Heart left ventricle (tissue), 16 donors: ENCODE results near the gene CTSK. TPM values are rescaled to one million over a fixed set of nuclear protein-coding genes. Genes with fewer than 3 reads are reported as not detected.

ENCODE experiments used
- ATAC-seq, 4 donors: fragments of 200-7000 bp; cut with Tn5 transposase; one replicate each; pipeline ENCODE4 v1.9.1; 2020 to 2022; ENCODE audit warnings: moderate library complexity in 4 of 4, mild to moderate bottlenecking in 3 of 4, moderate number of reproducible peaks in 1 of 4
- DNase-seq, 5 donors: peaks; one replicate each; pipeline ENCODE4 v3.0.0-alpha.2; 2020
- H3K27ac ChIP-seq, 12 donors: fragments of 200-600 bp; sonication (generic) in 4 of 12; one replicate each; pipeline versions ENCODE4 v1.5.0 to v1.8.0; 2016 to 2022; ENCODE audit warnings: mild to moderate bottlenecking in 2 of 12
- H3K27me3 ChIP-seq, 9 donors: fragments of 200-600 bp; sonication (generic) in 2 of 9; one replicate each; pipeline versions ENCODE4 v1.5.1 to v1.8.0; 2016 to 2022; ENCODE audit warnings: mild to moderate bottlenecking in 3 of 9
- H3K36me3 ChIP-seq, 9 donors: fragments of 200-600 bp; sonication (generic) in 2 of 9; one replicate each; pipeline versions ENCODE4 v1.5.0 to v1.8.0; 2018 to 2022; ENCODE audit warnings: mild to moderate bottlenecking in 2 of 9
- H3K4me1 ChIP-seq, 12 donors: fragments of 200-600 bp; sonication (generic) in 4 of 12; one replicate each; pipeline versions ENCODE4 v1.5.0 to v1.8.0; 2016 to 2022; ENCODE audit warnings: mild to moderate bottlenecking in 3 of 12
- H3K4me3 ChIP-seq, 12 donors: fragments of 200-600 bp; sonication (generic) in 4 of 12; one replicate each; pipeline versions ENCODE4 v1.5.0 to v1.8.0; 2017 to 2022; ENCODE audit warnings: mild to moderate bottlenecking in 9 of 12, moderate library complexity in 4 of 12
- H3K9me3 ChIP-seq, 12 donors: fragments of 200-600 bp; sonication (generic) in 4 of 12; one replicate each; pipeline versions ENCODE4 v1.5.0 to v1.8.0; 2016 to 2022; ENCODE audit warnings: mild to moderate bottlenecking in 1 of 12
- CTCF ChIP-seq, 12 donors: fragments of 200-600 bp; sonication (generic) in 4 of 12; IDR thresholded peaks; one replicate each; pipeline versions ENCODE4 v1.5.0 to v1.8.0; 2018 to 2022; ENCODE audit warnings: antibody characterized with exemption in 12 of 12, mild to moderate bottlenecking in 5 of 12
- POLR2A ChIP-seq, 2 donors: fragments of 450-650 bp; IDR thresholded peaks; one replicate each; pipeline ENCODE4 v1.6.1; 2017; ENCODE audit warnings: antibody characterized with exemption in 2 of 2, mild to moderate bottlenecking in 2 of 2, moderate library complexity in 2 of 2
- WGBS, 4 donors: extraction: QIAGEN DNeasy Blood & Tissue Kit in 2 of 4; methylation state at CpG; one replicate each; pipeline versions ENCODE4 v1.1.5 to v1.1.7; 2013 to 2018; 5-methylcytosine and 5-hydroxymethylcytosine counted together
- intact Hi-C, 10 donors: fragments of 100-400 bp; cut with DNase I; formaldehyde crosslinking; loops; one replicate each; pipeline versions ENCODE4 v1.11.1 to v1.14.2; 2022
- polyA plus RNA-seq, 2 donors: library from polyadenylated mRNA; stranded (reverse); fragments of 200-250 nt; gene quantifications; one replicate each; pipeline ENCODE4 v1.2.3, GENCODE V29; 2013
- total RNA-seq, 9 donors: library from RNA; depleted of rRNA in 2 of 9; stranded (reverse); fragments of >200 nt in 2 of 9; fragmentation: NEBNext Ultra II Directional in 3 of 9; extraction: Animal tissue kit (Norgen Biotek cat#: 25700) in 3 of 9; gene quantifications; one replicate each; pipeline versions ENCODE4 v1.1.0 to v1.2.4, GENCODE V29; 2016 to 2023
- donor health status: ischemic (EF 13 %, LVEDD 7.1; RV severe dilation, severe dysfunction).
- donor health status: healthy with polysubstance abuse.
- donor health status: DM: no; HTN: yes; CAD: no.
- donor health status: DM: no; HTN: no; CAD: no.
- donor health status: ischemic (EF 25% LVEDD 6.9; RV normal size, moderate dysfunction).
- donor health status: ischemic (EF 25% LVEDD 5.7; RV mildly dilated, moderate dysfunction).
- donor health status: healthy.
- donor health status: DM: yes; HTN: yes; CAD: no.
- donor health status: ischemic (EF 35%, LVEDD 5.7; RV mildly dilated, moderate dysfunction).
- donor health status: nonischemic (EF 11% LVEDD 7.7; RV severe dilation, severe dysfunction).
- donor health status: DM: yes; HTN: yes; CAD: no.
- donor health status: PGD.
- donor health status: ischemic (EF 29% LVEDD 5.4; RV normal size, mild dysfunction).
- donor health status: nonischemic (EF 23%, LVEDD 6.1; RV moderate dilation, normal function).

CTSK gene
- total and polyA plus RNA-seq, 11 donors: 2.1 to 17.9 (median 4.5) TPM

GRCh38 chr1:150749720-150750311 is 58.2 kb downstream of the CTSK start:
- no peak for ATAC-seq
- no peaks in the 10 kb centered on the region for H3K27me3 ChIP-seq
- no peak for DNase-seq
- no peak overlapping the region for H3K4me3 ChIP-seq
- H3K36me3 ChIP-seq: peaks cover 0 to 98% (median 12%) of the 10 kb centered on the region in 9 donors
- H3K27ac ChIP-seq: no peak overlapping the region
- no peaks in the 10 kb centered on the region for H3K9me3 ChIP-seq
- no peak for TF ChIP-seq POLR2A (IDR thresholded peaks at IDR 0.05)
- TF ChIP-seq CTCF (IDR thresholded peaks at IDR 0.05): no peak
- H3K4me1 ChIP-seq: no peaks in the 10 kb centered on the region
- intact Hi-C loops: no loop called here
- 91 to 93% (median 92%) methylated on average over 8 of the region's 8 CpGs for whole genome bisulfite sequencing, 4 donors

- Histone ChIP-seq H3K27me3 (no peaks in the 10 kb centered on the region), H3K36me3 (peaks cover 0 to 94% (median 12%) of the 10 kb centered on the region in 9 donors), H3K27ac (no peak overlapping the region), H3K4me3 (no peak overlapping the region), H3K9me3 (no peaks in the 10 kb centered on the region), H3K4me1 (no peaks in the 10 kb centered on the region)
- DNase-seq (no peak), ATAC-seq (no peak)
- 92 to 95% (median 93%) methylated on average over 12 of the region's 12 CpGs for WGBS, 4 donors
- TF ChIP-seq CTCF (IDR thresholded peaks at IDR 0.05) (no peak), POLR2A (IDR thresholded peaks at IDR 0.05) (no peak)
- intact Hi-C loops: no loop called here
Observed at GRCh38 chr1:150748878-150749719, 59.0 kb downstream of the CTSK start.

Other genes starting within 250 kb of the CTSK start
- gene MCL1, start 228.7 kb downstream of the CTSK start, total RNA-seq: 100 to 1,000 TPM in 6 of 9 donors, 10 to 100 TPM in 3; 77.2 to 180 (median 104) TPM
- gene MCL1, start 228.7 kb downstream of the CTSK start, polyA plus RNA-seq: 100 to 1,000 TPM in 1 of 2 donors, 10 to 100 TPM in 1; 57.1 to 118 TPM
- gene ENSA, start 178.6 kb downstream of the CTSK start, total RNA-seq: 100 to 1,000 TPM; 118 to 186 (median 130) TPM
- 100 to 1,000 TPM in 1 of 2 donors, 10 to 100 TPM in 1; 74.6 to 122 TPM for gene ENSA, start 178.6 kb downstream of the CTSK start, polyA plus RNA-seq
- gene GOLPH3L, start 111.1 kb downstream of the CTSK start, total RNA-seq: 10 to 100 TPM; 11.4 to 22.1 (median 14.7) TPM
- gene GOLPH3L, start 111.1 kb downstream of the CTSK start, polyA plus RNA-seq: 10 to 100 TPM in 1 of 2 donors, 1 to 10 TPM in 1; 5.5 to 14.4 TPM
- gene HORMAD1, start 87.4 kb downstream of the CTSK start, total RNA-seq: under 1 TPM in 2 of 9 donors, not detected in 7; 0.25 to 0.45 TPM
- not detected for gene HORMAD1, start 87.4 kb downstream of the CTSK start, polyA plus RNA-seq
- gene CTSS, start 42.5 kb downstream of the CTSK start, total RNA-seq: 100 to 1,000 TPM in 2 of 9 donors, 10 to 100 TPM in 5, 1 to 10 TPM in 2; 5.8 to 306 (median 16.9) TPM
- 10 to 100 TPM in 1 of 2 donors, 1 to 10 TPM in 1; 3.9 to 10.2 TPM for gene CTSS, start 42.5 kb downstream of the CTSK start, polyA plus RNA-seq
- gene ARNT, start 68.3 kb upstream of the CTSK start, total RNA-seq: 10 to 100 TPM; 22.2 to 45.0 (median 32.0) TPM
- gene ARNT, start 68.3 kb upstream of the CTSK start, polyA plus RNA-seq: 10 to 100 TPM; 10.3 to 18.2 TPM
- gene CTXND2, start 78.9 kb upstream of the CTSK start, total RNA-seq: not detected
- gene CTXND2, start 78.9 kb upstream of the CTSK start, polyA plus RNA-seq: not detected
- 10 to 100 TPM; 12.5 to 28.0 (median 17.5) TPM for gene SETDB1, start 118.1 kb upstream of the CTSK start, total RNA-seq
- gene SETDB1, start 118.1 kb upstream of the CTSK start, polyA plus RNA-seq: 10 to 100 TPM; 12.7 to 12.9 TPM
- 100 to 1,000 TPM in 2 of 9 donors, 10 to 100 TPM in 7; 51.7 to 113 (median 76.1) TPM for gene CERS2, start 166.6 kb upstream of the CTSK start, total RNA-seq
- 10 to 100 TPM; 72.0 to 94.1 TPM for gene CERS2, start 166.6 kb upstream of the CTSK start, polyA plus RNA-seq
- gene ANXA9, start 174.0 kb upstream of the CTSK start, total RNA-seq: 1 to 10 TPM in 1 of 9 donors, under 1 TPM in 3, not detected in 5; 0.12 to 2.0 (median 0.35) TPM
- under 1 TPM in 1 of 2 donors, not detected in 1; 0.19 TPM for gene ANXA9, start 174.0 kb upstream of the CTSK start, polyA plus RNA-seq
- gene MINDY1, start 198.6 kb upstream of the CTSK start, total RNA-seq: 10 to 100 TPM; 37.6 to 98.4 (median 54.2) TPM
- gene MINDY1, start 198.6 kb upstream of the CTSK start, polyA plus RNA-seq: 10 to 100 TPM; 18.5 to 20.4 TPM
- gene PRUNE1, start 200.2 kb upstream of the CTSK start, total RNA-seq: 10 to 100 TPM; 32.5 to 65.3 (median 42.0) TPM
- gene PRUNE1, start 200.2 kb upstream of the CTSK start, polyA plus RNA-seq: 10 to 100 TPM; 15.1 to 22.8 TPM
- under 1 TPM in 7 of 9 donors, not detected in 2; 0.09 to 0.59 (median 0.38) TPM for gene BNIPL, start 228.3 kb upstream of the CTSK start, total RNA-seq
- gene BNIPL, start 228.3 kb upstream of the CTSK start, polyA plus RNA-seq: under 1 TPM; 0.07 to 0.65 TPM
- gene C1orf56, start 239.5 kb upstream of the CTSK start, total RNA-seq: 10 to 100 TPM in 3 of 9 donors, 1 to 10 TPM in 6; 7.1 to 14.2 (median 8.0) TPM
- gene C1orf56, start 239.5 kb upstream of the CTSK start, polyA plus RNA-seq: 1 to 10 TPM; 6.3 to 7.5 TPM